ENCODE measurements around the gene MARS2. TPM values are rescaled to one million over a fixed set of nuclear protein-coding genes. Genes with fewer than 3 reads are reported as not detected.

Gene MARS2
- total RNA-seq, 1 experiment from 2014 or later: 14.4 TPM

DNA sequence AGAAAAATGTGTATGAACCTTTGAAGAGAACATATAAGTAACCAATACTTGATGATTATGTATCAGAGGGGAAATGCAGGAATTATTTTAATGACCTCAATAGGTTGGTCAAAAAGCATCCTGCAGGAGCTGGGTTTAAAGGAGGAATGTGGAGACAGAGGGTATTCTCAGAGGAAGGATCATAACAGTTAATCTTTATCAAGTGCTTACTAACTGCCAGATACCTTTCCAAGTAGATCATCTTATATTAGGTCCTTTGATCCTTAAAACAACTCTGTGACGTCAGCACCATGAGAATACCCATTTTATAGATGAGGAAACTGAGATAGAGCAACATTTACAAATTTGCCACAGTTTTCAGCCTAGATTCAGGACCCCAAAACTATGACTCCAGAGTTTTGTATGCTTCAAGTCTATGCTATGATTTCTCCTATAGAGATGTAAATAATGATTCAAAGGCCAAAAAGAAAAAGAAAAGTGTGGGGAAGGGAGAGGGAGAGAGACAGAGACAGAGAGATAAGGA, 32.7 kb upstream of the MARS2 start:
- H3K36me3 ChIP-seq (ENCODE audit: control insufficient read depth in 1 of 2, insufficient read depth in 2 of 2, low read length in 2 of 2): no peaks in the 10 kb centered on the region
- intact Hi-C loops (cut with micrococcal nuclease): no loop called here
- H2AFZ ChIP-seq (ENCODE audit: low read depth, low read length, poor library complexity, severe bottlenecking): no peak overlapping the region
- no peaks in the 10 kb centered on the region for H4K20me1 ChIP-seq (ENCODE audit: insufficient read depth)
- DNase-seq (ENCODE audit: low read depth, low spot score): no peak
- H3K4me3 ChIP-seq (replicated peaks in 1 of 2; ENCODE audit: low read depth in 1 of 2, low read length in 2 of 2): no peak overlapping the region
- no peak for ATAC-seq
- no peaks in the 10 kb centered on the region for H3K4me1 ChIP-seq (ENCODE audit: control insufficient read depth in 1 of 2, insufficient read depth in 2 of 2, low read length in 2 of 2)
- ChIA-PET CTCF (no interaction called here), POLR2A (no interaction called here), RAD21 (ENCODE audit: low non-redundant PET in 1 of 2, low total read pairs in 2 of 2, uncharacterized antibody in 2 of 2, unreplicated experiment in 2 of 2) (no interaction called here)
- H3K9me3 ChIP-seq (ENCODE audit: control insufficient read depth in 1 of 2, insufficient read depth in 1 of 2, low read depth in 1 of 2, low read length in 2 of 2): no peaks in the 10 kb centered on the region
- H3K79me2 ChIP-seq (ENCODE audit: insufficient read depth, low read length): no peaks in the 10 kb centered on the region
- TF ChIP-seq RAD21 (IDR thresholded peaks at IDR 0.05; ENCODE audit: low read depth): no peak
- no peak for TF ChIP-seq SRF (IDR thresholded peaks at IDR 0.05; ENCODE audit: low read depth)
- no peak for TF ChIP-seq ELF1 (IDR thresholded peaks at IDR 0.05; ENCODE audit: borderline replicate concordance, low read depth)
- TF ChIP-seq TCF7L2 (IDR thresholded peaks at IDR 0.05; ENCODE audit: borderline replicate concordance, extremely low read depth, insufficient read depth, insufficient read length): no peak
- no peak for TF ChIP-seq ZNF274 (IDR thresholded peaks at IDR 0.05; ENCODE audit: low read depth, low read length)
- TF ChIP-seq, protein P1, sequence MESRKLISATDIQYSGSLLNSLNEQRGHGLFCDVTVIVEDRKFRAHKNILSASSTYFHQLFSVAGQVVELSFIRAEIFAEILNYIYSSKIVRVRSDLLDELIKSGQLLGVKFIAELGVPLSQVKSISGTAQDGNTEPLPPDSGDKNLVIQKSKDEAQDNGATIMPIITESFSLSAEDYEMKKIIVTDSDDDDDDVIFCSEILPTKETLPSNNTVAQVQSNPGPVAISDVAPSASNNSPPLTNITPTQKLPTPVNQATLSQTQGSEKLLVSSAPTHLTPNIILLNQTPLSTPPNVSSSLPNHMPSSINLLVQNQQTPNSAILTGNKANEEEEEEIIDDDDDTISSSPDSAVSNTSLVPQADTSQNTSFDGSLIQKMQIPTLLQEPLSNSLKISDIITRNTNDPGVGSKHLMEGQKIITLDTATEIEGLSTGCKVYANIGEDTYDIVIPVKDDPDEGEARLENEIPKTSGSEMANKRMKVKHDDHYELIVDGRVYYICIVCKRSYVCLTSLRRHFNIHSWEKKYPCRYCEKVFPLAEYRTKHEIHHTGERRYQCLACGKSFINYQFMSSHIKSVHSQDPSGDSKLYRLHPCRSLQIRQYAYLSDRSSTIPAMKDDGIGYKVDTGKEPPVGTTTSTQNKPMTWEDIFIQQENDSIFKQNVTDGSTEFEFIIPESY (IDR thresholded peaks at IDR 0.05; ENCODE audit: extremely low read depth, insufficient replicate concordance, low read length): no peak
- TF ChIP-seq, protein P2, sequence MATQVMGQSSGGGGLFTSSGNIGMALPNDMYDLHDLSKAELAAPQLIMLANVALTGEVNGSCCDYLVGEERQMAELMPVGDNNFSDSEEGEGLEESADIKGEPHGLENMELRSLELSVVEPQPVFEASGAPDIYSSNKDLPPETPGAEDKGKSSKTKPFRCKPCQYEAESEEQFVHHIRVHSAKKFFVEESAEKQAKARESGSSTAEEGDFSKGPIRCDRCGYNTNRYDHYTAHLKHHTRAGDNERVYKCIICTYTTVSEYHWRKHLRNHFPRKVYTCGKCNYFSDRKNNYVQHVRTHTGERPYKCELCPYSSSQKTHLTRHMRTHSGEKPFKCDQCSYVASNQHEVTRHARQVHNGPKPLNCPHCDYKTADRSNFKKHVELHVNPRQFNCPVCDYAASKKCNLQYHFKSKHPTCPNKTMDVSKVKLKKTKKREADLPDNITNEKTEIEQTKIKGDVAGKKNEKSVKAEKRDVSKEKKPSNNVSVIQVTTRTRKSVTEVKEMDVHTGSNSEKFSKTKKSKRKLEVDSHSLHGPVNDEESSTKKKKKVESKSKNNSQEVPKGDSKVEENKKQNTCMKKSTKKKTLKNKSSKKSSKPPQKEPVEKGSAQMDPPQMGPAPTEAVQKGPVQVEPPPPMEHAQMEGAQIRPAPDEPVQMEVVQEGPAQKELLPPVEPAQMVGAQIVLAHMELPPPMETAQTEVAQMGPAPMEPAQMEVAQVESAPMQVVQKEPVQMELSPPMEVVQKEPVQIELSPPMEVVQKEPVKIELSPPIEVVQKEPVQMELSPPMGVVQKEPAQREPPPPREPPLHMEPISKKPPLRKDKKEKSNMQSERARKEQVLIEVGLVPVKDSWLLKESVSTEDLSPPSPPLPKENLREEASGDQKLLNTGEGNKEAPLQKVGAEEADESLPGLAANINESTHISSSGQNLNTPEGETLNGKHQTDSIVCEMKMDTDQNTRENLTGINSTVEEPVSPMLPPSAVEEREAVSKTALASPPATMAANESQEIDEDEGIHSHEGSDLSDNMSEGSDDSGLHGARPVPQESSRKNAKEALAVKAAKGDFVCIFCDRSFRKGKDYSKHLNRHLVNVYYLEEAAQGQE (IDR thresholded peaks at IDR 0.05; ENCODE audit: low read depth): no peak
- no peak for TF ChIP-seq YY1 (IDR thresholded peaks at IDR 0.05; ENCODE audit: extremely low read depth, insufficient replicate concordance, low read depth, low read length)
- TF ChIP-seq, protein P3, sequence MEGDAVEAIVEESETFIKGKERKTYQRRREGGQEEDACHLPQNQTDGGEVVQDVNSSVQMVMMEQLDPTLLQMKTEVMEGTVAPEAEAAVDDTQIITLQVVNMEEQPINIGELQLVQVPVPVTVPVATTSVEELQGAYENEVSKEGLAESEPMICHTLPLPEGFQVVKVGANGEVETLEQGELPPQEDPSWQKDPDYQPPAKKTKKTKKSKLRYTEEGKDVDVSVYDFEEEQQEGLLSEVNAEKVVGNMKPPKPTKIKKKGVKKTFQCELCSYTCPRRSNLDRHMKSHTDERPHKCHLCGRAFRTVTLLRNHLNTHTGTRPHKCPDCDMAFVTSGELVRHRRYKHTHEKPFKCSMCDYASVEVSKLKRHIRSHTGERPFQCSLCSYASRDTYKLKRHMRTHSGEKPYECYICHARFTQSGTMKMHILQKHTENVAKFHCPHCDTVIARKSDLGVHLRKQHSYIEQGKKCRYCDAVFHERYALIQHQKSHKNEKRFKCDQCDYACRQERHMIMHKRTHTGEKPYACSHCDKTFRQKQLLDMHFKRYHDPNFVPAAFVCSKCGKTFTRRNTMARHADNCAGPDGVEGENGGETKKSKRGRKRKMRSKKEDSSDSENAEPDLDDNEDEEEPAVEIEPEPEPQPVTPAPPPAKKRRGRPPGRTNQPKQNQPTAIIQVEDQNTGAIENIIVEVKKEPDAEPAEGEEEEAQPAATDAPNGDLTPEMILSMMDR (IDR thresholded peaks at IDR 0.05 in 2 of 3, conservative IDR thresholded peaks at IDR 0.05 in 1 of 3; ENCODE audit: borderline replicate concordance in 1 of 3, insufficient read depth in 1 of 3, low read depth in 2 of 3, low read length in 2 of 3): no peak
- TF ChIP-seq, protein P4, sequence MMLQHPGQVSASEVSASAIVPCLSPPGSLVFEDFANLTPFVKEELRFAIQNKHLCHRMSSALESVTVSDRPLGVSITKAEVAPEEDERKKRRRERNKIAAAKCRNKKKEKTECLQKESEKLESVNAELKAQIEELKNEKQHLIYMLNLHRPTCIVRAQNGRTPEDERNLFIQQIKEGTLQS (IDR thresholded peaks at IDR 0.05): no peak
- no peak for TF ChIP-seq POLR2A (IDR thresholded peaks at IDR 0.05; ENCODE audit: borderline replicate concordance, extremely low read depth, insufficient read depth, insufficient read length)
- BruUV-seq (replicated peaks): no TSS peak
- no peak overlapping the region for H3K27ac ChIP-seq (ENCODE audit: low read depth, low read length)
- no peaks in the 10 kb centered on the region for H3K27me3 ChIP-seq (ENCODE audit: insufficient read depth, low read length)
- H3K4me2 ChIP-seq (ENCODE audit: low read length): no peak overlapping the region
- H3K9me2 ChIP-seq (ENCODE audit: insufficient read depth): no peaks in the 10 kb centered on the region
- no peak overlapping the region for H3K9ac ChIP-seq (ENCODE audit: low read length)
